IgD-negative memory B cell (primary cell): ENCODE data around the gene RNF43. TPM values are rescaled to one million over a fixed set of nuclear protein-coding genes. Genes with fewer than 3 reads are reported as not detected.

Source experiments
- H3K27ac Mint-ChIP-seq, 3 donors: one replicate each; pipeline ENCODE4 v1.8.0; 2020 to 2022; ENCODE audit warnings: mild to moderate bottlenecking in 3 of 3, mixed read lengths in 3 of 3, moderate library complexity in 1 of 3
- H3K27me3 Mint-ChIP-seq: one replicate; pipeline ENCODE4 v1.8.0; 2021; ENCODE audit warnings: mixed read lengths
- H3K36me3 Mint-ChIP-seq: one replicate; pipeline ENCODE4 v1.8.0; 2020; ENCODE audit warnings: mild to moderate bottlenecking, mixed read lengths
- H3K4me1 Mint-ChIP-seq, 3 donors: one replicate each; pipeline ENCODE4 v1.8.0; 2020 to 2022; ENCODE audit warnings: mixed read lengths in 3 of 3, mild to moderate bottlenecking in 1 of 3
- H3K4me3 Mint-ChIP-seq, 4 donors: one replicate each; pipeline ENCODE4 v1.8.0; 2020 to 2022; ENCODE audit warnings: mild to moderate bottlenecking in 4 of 4, mixed read lengths in 4 of 4, moderate library complexity in 3 of 4
- H3K9me3 Mint-ChIP-seq, 3 donors: one replicate each; pipeline ENCODE4 v1.8.0; 2020 to 2021; ENCODE audit warnings: mixed read lengths in 3 of 3, mild to moderate bottlenecking in 1 of 3
- polyA plus RNA-seq: library from polyadenylated mRNA; unstranded; fragments of 300-500 nt; fragmentation: Illumina TruSeq; gene quantifications from one replicate; pipeline ENCODE4 v1.2.3, GENCODE V29; 2021

Gene RNF43
- 0.15 TPM for polyA plus RNA-seq

- Mint-ChIP-seq H3K4me3 (peak within 1 kb of the TSS in 3 of 4 donors; percentile 4 to 38 (median 30)), H3K27ac (peak within 1 kb of the TSS; percentile 1 to 81 (median 69)), H3K27me3 (no peaks in the 10 kb centered on the region), H3K9me3 (no peaks in the 10 kb centered on the region), H3K36me3 (no peaks in the 10 kb centered on the region), H3K4me1 (peaks cover 0 to 19% (median 9%) of the 10 kb centered on the region in 3 donors)
These were observed at the start of gene RNF43 for GRCh38 chr17:58417300-58418092. Gene RNF43, minus strand, starts transcription at chr17:58417534. Its CDS starts 1,957 bp downstream, at chr17:58415577.

GRCh38 chr17:58455491-58455890, 38.2 kb upstream of the RNF43 start:
- H3K27ac Mint-ChIP-seq = no peak overlapping the region

GRCh38 chr17:58452738-58453137, 35.4 kb upstream of the RNF43 start:
- Mint-ChIP-seq H3K9me3 (peaks cover 0 to 2% (median 0%) of the 10 kb centered on the region in 3 donors), H3K27me3 (no peaks in the 10 kb centered on the region), H3K4me1 (peaks cover 0 to 1% (median 1%) of the 10 kb centered on the region in 3 donors), H3K4me3 (no peak overlapping the region), H3K36me3 (no peaks in the 10 kb centered on the region), H3K27ac (no peak overlapping the region)

More at GRCh38 chr17:58455491-58455890, 38.2 kb upstream of the RNF43 start:
- peaks cover 0 to 1% (median 0%) of the 10 kb centered on the region in 3 donors for H3K4me1 Mint-ChIP-seq
- H3K4me3 Mint-ChIP-seq = no peak overlapping the region
- no peaks in the 10 kb centered on the region for H3K36me3 Mint-ChIP-seq
- H3K27me3 Mint-ChIP-seq = no peaks in the 10 kb centered on the region
- peaks cover 0 to 2% (median 0%) of the 10 kb centered on the region in 3 donors for H3K9me3 Mint-ChIP-seq

- H3K9me3 Mint-ChIP-seq = no peaks in the 10 kb centered on the region
- no peaks in the 10 kb centered on the region for H3K27me3 Mint-ChIP-seq
- no peaks in the 10 kb centered on the region for H3K36me3 Mint-ChIP-seq
- H3K4me3 Mint-ChIP-seq = no peak overlapping the region
- H3K27ac Mint-ChIP-seq = no peak overlapping the region
- H3K4me1 Mint-ChIP-seq = peaks cover 0 to 12% (median 5%) of the 10 kb centered on the region in 3 donors
These were observed 30.0 kb upstream of the RNF43 start for GRCh38 chr17:58447039-58447975.

GRCh38 chr17:58446086-58446485, 28.8 kb upstream of the RNF43 start:
- H3K27ac Mint-ChIP-seq = no peak overlapping the region
- no peaks in the 10 kb centered on the region for H3K36me3 Mint-ChIP-seq
- H3K9me3 Mint-ChIP-seq = no peaks in the 10 kb centered on the region
- peaks cover 0 to 12% (median 6%) of the 10 kb centered on the region in 3 donors for H3K4me1 Mint-ChIP-seq
- H3K27me3 Mint-ChIP-seq = no peaks in the 10 kb centered on the region
- no peak overlapping the region for H3K4me3 Mint-ChIP-seq

GRCh38 chr17:58436805-58437239, 19.5 kb upstream of the RNF43 start:
- Mint-ChIP-seq H3K4me3 (no peak overlapping the region), H3K27me3 (no peaks in the 10 kb centered on the region), H3K4me1 (peaks cover 0 to 6% (median 2%) of the 10 kb centered on the region in 3 donors), H3K9me3 (no peaks in the 10 kb centered on the region), H3K27ac (no peak overlapping the region), H3K36me3 (peaks cover 5% of the 10 kb centered on the region)

GRCh38 chr17:58436245-58436644, 18.9 kb upstream of the RNF43 start:
- H3K36me3 Mint-ChIP-seq = peaks cover 5% of the 10 kb centered on the region
- H3K27ac Mint-ChIP-seq = no peak overlapping the region
- no peaks in the 10 kb centered on the region for H3K9me3 Mint-ChIP-seq
- no peaks in the 10 kb centered on the region for H3K27me3 Mint-ChIP-seq
- H3K4me3 Mint-ChIP-seq = no peak overlapping the region
- H3K4me1 Mint-ChIP-seq = peaks cover 0 to 6% (median under 1%) of the 10 kb centered on the region in 3 donors

GRCh38 chr17:58432806-58433573, 15.7 kb upstream of the RNF43 start:
- H3K27me3 Mint-ChIP-seq = no peaks in the 10 kb centered on the region
- H3K27ac Mint-ChIP-seq = no peak overlapping the region
- no peaks in the 10 kb centered on the region for H3K9me3 Mint-ChIP-seq
- H3K36me3 Mint-ChIP-seq = peaks cover 10% of the 10 kb centered on the region
- peaks cover 3 to 5% (median 3%) of the 10 kb centered on the region in 3 donors for H3K4me1 Mint-ChIP-seq
- H3K4me3 Mint-ChIP-seq = no peak overlapping the region

GRCh38 chr17:58427807-58428206, 10.5 kb upstream of the RNF43 start:
- Mint-ChIP-seq H3K9me3 (no peaks in the 10 kb centered on the region), H3K4me3 (peak overlapping the region in 3 of 4 donors; percentile 80 to 90 (median 89)), H3K4me1 (peaks cover 4 to 7% (median 5%) of the 10 kb centered on the region in 3 donors), H3K36me3 (peaks cover 6% of the 10 kb centered on the region), H3K27me3 (no peaks in the 10 kb centered on the region), H3K27ac (peak overlapping the region in 1 of 3 donors; percentile 80)

- Mint-ChIP-seq H3K36me3 (no peaks in the 10 kb centered on the region), H3K4me3 (no peak overlapping the region)
These were observed 4.4 kb upstream of the RNF43 start for GRCh38 chr17:58421711-58422110.

GRCh38 chr17:58420827-58421226, 3.5 kb upstream of the RNF43 start:
- no peaks in the 10 kb centered on the region for H3K27me3 Mint-ChIP-seq
- peaks cover 0 to 19% (median 9%) of the 10 kb centered on the region in 3 donors for H3K4me1 Mint-ChIP-seq
- H3K9me3 Mint-ChIP-seq = no peaks in the 10 kb centered on the region
- peak overlapping the region in 1 of 3 donors; percentile 8 for H3K27ac Mint-ChIP-seq
- no peaks in the 10 kb centered on the region for H3K36me3 Mint-ChIP-seq
- no peak overlapping the region for H3K4me3 Mint-ChIP-seq

More at GRCh38 chr17:58421711-58422110, 4.4 kb upstream of the RNF43 start:
- H3K9me3 Mint-ChIP-seq = no peaks in the 10 kb centered on the region
- no peaks in the 10 kb centered on the region for H3K27me3 Mint-ChIP-seq
- H3K27ac Mint-ChIP-seq = no peak overlapping the region
- peaks cover 0 to 19% (median 9%) of the 10 kb centered on the region in 3 donors for H3K4me1 Mint-ChIP-seq

GRCh38 chr17:58416937-58417299, 416 bp downstream of the RNF43 start:
- no peaks in the 10 kb centered on the region for H3K27me3 Mint-ChIP-seq
- H3K9me3 Mint-ChIP-seq = no peaks in the 10 kb centered on the region
- H3K4me1 Mint-ChIP-seq = peaks cover 0 to 19% (median 9%) of the 10 kb centered on the region in 3 donors
- no peaks in the 10 kb centered on the region for H3K36me3 Mint-ChIP-seq
- peak overlapping the region in 1 of 3 donors; percentile 81 for H3K27ac Mint-ChIP-seq
- H3K4me3 Mint-ChIP-seq = no peak overlapping the region

- Mint-ChIP-seq H3K27me3 (no peaks in the 10 kb centered on the region), H3K9me3 (no peaks in the 10 kb centered on the region), H3K4me1 (peaks cover 0 to 19% (median 9%) of the 10 kb centered on the region in 3 donors), H3K36me3 (no peaks in the 10 kb centered on the region), H3K4me3 (no peak overlapping the region), H3K27ac (peak overlapping the region in 1 of 3 donors; percentile 0)
These were observed 938 bp downstream of the RNF43 start for GRCh38 chr17:58416396-58416795.

GRCh38 chr17:58415371-58416055, 1.8 kb downstream of the RNF43 start:
- Mint-ChIP-seq H3K27ac (peak overlapping the region in 2 of 3 donors; percentile 8 to 48), H3K4me1 (peaks cover 0 to 19% (median 9%) of the 10 kb centered on the region in 3 donors), H3K36me3 (no peaks in the 10 kb centered on the region), H3K4me3 (no peak overlapping the region), H3K9me3 (no peaks in the 10 kb centered on the region), H3K27me3 (no peaks in the 10 kb centered on the region)
